ENCODE data around the gene IAPP. TPM values are rescaled to one million over a fixed set of nuclear protein-coding genes. Genes with fewer than 3 reads are reported as not detected.

Gene IAPP
- total and polyA plus RNA-seq, 9 donors = not detected

- Histone ChIP-seq H3K27me3 (no peaks in the 10 kb centered on the region), H3K4me3 (no peak overlapping the region), H3K27ac (no peak overlapping the region), H3K36me3 (no peaks in the 10 kb centered on the region), H3K9me3 (no peaks in the 10 kb centered on the region), H3K4me1 (ENCODE audit: insufficient read depth) (no peaks in the 10 kb centered on the region)
- TF ChIP-seq, protein P1, sequence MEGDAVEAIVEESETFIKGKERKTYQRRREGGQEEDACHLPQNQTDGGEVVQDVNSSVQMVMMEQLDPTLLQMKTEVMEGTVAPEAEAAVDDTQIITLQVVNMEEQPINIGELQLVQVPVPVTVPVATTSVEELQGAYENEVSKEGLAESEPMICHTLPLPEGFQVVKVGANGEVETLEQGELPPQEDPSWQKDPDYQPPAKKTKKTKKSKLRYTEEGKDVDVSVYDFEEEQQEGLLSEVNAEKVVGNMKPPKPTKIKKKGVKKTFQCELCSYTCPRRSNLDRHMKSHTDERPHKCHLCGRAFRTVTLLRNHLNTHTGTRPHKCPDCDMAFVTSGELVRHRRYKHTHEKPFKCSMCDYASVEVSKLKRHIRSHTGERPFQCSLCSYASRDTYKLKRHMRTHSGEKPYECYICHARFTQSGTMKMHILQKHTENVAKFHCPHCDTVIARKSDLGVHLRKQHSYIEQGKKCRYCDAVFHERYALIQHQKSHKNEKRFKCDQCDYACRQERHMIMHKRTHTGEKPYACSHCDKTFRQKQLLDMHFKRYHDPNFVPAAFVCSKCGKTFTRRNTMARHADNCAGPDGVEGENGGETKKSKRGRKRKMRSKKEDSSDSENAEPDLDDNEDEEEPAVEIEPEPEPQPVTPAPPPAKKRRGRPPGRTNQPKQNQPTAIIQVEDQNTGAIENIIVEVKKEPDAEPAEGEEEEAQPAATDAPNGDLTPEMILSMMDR (IDR thresholded peaks at IDR 0.05) = no peak
- TF ChIP-seq EP300 (IDR thresholded peaks at IDR 0.05) (no peak), POLR2A (IDR thresholded peaks at IDR 0.05) (no peak)
- intact Hi-C loops (cut with DNase I) = no loop called here
- no peak for DNase-seq
These were observed 29.1 kb upstream of the IAPP start for GRCh38 chr12:21343636-21344035.

GRCh38 chr12:21346542-21347205 lies 26.0 kb upstream of the IAPP start:
- no peak for DNase-seq
- no peaks in the 10 kb centered on the region for H3K36me3 ChIP-seq
- no peaks in the 10 kb centered on the region for H3K9me3 ChIP-seq
- TF ChIP-seq, protein P1 (IDR thresholded peaks at IDR 0.05) = no peak
- no peak for TF ChIP-seq EP300 (IDR thresholded peaks at IDR 0.05)
- no peak for TF ChIP-seq POLR2A (IDR thresholded peaks at IDR 0.05)
- H3K27ac ChIP-seq = no peak overlapping the region
- H3K4me3 ChIP-seq = no peak overlapping the region
- no peaks in the 10 kb centered on the region for H3K4me1 ChIP-seq (ENCODE audit: insufficient read depth)
- H3K27me3 ChIP-seq = no peaks in the 10 kb centered on the region
- 30 to 48% (median 39%) methylated on average over 1 of the region's 1 CpG for WGBS, 3 donors
- intact Hi-C loops (cut with DNase I) = no loop called here

DNA sequence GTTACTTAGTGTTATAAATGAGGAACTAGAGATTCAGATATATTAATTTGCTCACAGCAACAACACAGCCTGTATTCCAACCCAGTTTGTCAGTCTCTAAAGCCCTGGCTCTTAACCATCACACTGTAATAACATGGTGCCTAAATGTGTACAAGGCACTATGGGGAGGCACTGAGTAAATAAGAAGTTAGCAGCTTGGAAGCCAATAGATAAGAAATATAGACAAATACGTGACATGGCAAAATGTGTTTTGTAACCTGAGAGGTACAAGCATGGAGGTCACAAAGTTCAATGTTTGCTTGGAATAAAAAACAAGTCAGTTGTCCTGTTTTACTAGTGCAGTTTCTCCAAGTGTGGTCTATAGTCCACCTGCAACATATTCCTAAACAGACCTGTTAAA lies 21.7 kb upstream of the IAPP start:
- Histone ChIP-seq H3K36me3 (no peaks in the 10 kb centered on the region), H3K4me3 (no peak overlapping the region), H3K27ac (no peak overlapping the region), H3K9me3 (no peaks in the 10 kb centered on the region), H3K4me1 (ENCODE audit: insufficient read depth) (no peaks in the 10 kb centered on the region), H3K27me3 (no peaks in the 10 kb centered on the region)
- TF ChIP-seq, protein P1 (IDR thresholded peaks at IDR 0.05) = no peak
- TF ChIP-seq EP300 (IDR thresholded peaks at IDR 0.05) (no peak), POLR2A (IDR thresholded peaks at IDR 0.05) (no peak)
- intact Hi-C loops (cut with DNase I) = no loop called here
- 33 to 52% (median 47%) methylated on average over 1 of the region's 1 CpG for WGBS, 3 donors
- DNase-seq = no peak

GRCh38 chr12:21353487-21353886 lies 19.2 kb upstream of the IAPP start:
- WGBS, 3 donors = 11 to 19% (median 15%) methylated on average over 1 of the region's 1 CpG
- intact Hi-C loops (cut with DNase I) = no loop called here

More at GRCh38 chr12:21353487-21353886, 19.2 kb upstream of the IAPP start:
- Histone ChIP-seq H3K4me1 (ENCODE audit: insufficient read depth) (no peaks in the 10 kb centered on the region), H3K9me3 (no peaks in the 10 kb centered on the region), H3K4me3 (no peak overlapping the region), H3K27me3 (no peaks in the 10 kb centered on the region), H3K27ac (no peak overlapping the region), H3K36me3 (no peaks in the 10 kb centered on the region)
- TF ChIP-seq POLR2A (IDR thresholded peaks at IDR 0.05) (no peak), EP300 (IDR thresholded peaks at IDR 0.05) (no peak)
- TF ChIP-seq, protein P1 (IDR thresholded peaks at IDR 0.05) = no peak
- DNase-seq = no peak

Data from ovary (tissue), 9 donors.